Measurements from ENCODE around the gene LNPEP. TPM values are rescaled to one million over a fixed set of nuclear protein-coding genes. Genes with fewer than 3 reads are reported as not detected.

LNPEP gene
- polyA plus RNA-seq, 4 donors: 1.1 to 22.2 (median 4.3) TPM

DNA sequence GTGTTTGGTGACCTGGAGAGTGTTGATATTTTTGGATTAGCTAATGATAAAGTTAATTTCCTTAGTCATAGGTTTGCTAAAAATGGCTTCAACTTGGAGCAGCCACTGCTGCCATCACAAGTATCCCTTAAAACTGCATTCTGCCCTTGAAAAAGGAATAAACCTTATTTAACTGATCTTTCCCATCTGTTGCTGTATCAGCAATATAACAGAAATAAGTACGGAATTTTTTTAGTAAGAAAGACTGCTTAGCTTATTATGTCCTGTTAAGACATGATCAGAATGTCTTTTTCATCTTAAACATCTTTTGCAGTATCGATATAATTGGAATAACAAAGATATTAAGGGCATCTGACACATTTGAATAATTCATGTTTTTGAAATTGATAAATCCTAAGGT is 75.7 kb downstream of the LNPEP start:
- FAIRE-seq: no peak
- DNase-seq: no peak
- no peaks in the 10 kb centered on the region for H3K27me3 ChIP-seq (ENCODE audit: control insufficient read depth in 3 of 3, insufficient read depth in 3 of 3, low read length in 3 of 3)
- H3K4me3 ChIP-seq (ENCODE audit: low read depth in 1 of 3, low read length in 3 of 3): no peak overlapping the region
- H3K27ac ChIP-seq (ENCODE audit: low read depth in 1 of 3, low read length in 2 of 3): no peak overlapping the region
- peaks cover 0 to 3% (median 0%) of the 10 kb centered on the region in 3 donors for H3K4me1 ChIP-seq (ENCODE audit: control insufficient read depth in 3 of 3, insufficient read depth in 2 of 3, low read depth in 1 of 3, low read length in 2 of 3)
- no peaks in the 10 kb centered on the region for H3K9me3 ChIP-seq (ENCODE audit: control insufficient read depth in 2 of 2, insufficient read depth in 1 of 2, low read depth in 1 of 2, low read length in 1 of 2)
- 91 to 95% (median 95%) methylated on average over 2 of the region's 2 CpGs for WGBS, 3 donors
- peaks cover 3 to 11% (median 7%) of the 10 kb centered on the region in 3 donors for H3K36me3 ChIP-seq (ENCODE audit: control insufficient read depth in 3 of 3, insufficient read depth in 2 of 3, low read depth in 1 of 3, low read length in 3 of 3)

DNA sequence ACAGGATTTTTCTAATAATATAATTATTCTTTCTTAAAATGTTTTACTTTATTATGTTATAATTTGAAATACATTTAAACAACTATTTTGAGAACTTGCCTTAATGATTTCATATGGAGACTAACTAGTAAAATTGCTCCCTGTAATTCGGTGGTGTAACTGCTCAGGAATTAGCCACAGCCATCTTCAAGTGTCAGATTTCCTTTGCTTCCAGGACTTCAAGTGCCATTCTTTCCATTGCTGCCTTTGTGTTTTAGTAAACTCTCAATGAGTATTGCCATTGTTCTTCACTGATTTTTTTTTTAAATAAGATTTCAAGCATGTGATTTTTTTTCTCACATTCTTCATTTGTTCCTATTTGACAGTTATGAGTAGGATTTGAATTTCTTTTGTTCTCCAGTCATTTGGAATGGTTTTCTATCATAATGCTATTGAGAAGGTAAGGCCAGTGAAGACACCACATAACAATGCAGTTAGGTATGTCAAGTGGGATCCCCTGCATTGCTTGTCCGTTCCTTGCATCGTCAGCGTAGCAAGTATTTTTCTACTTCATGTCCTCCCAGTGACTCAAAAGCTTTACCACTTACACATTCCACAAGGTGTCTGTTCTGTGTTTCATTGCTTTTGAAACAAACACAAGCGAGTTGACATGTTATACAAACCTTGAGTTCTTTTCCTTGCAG is 83.7 kb downstream of the LNPEP start:
- H3K36me3 ChIP-seq (ENCODE audit: control insufficient read depth in 3 of 3, insufficient read depth in 2 of 3, low read depth in 1 of 3, low read length in 3 of 3): peaks cover 12 to 15% (median 13%) of the 10 kb centered on the region in 3 donors
- FAIRE-seq: no peak
- no peak for DNase-seq

DNA sequence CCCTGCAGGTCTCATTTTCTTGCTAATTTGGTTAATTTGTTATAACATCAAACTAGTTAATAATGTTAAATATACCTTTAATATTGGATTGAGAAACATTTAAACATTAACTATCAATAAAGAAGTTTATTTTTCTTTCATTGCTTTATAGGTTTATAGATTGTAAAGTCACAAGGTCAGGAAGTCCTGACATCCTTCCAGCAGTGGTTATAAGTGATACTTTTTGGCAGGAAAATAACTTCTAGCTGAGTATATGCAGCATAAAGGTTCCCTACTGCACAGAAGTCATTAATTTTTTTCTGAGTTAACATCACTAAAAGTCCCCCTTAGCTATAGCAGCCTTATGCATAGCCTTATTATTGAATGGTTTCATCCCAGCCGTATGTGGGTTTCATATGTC is 85.5 kb downstream of the LNPEP start:
- DNase-seq (no peak), FAIRE-seq (no peak)
- Histone ChIP-seq H3K4me3 (ENCODE audit: low read depth in 1 of 3, low read length in 3 of 3) (no peak overlapping the region), H3K27me3 (ENCODE audit: control insufficient read depth in 3 of 3, insufficient read depth in 3 of 3, low read length in 3 of 3) (no peaks in the 10 kb centered on the region), H3K27ac (ENCODE audit: low read depth in 1 of 3, low read length in 2 of 3) (no peak overlapping the region), H3K9me3 (ENCODE audit: control insufficient read depth in 2 of 2, insufficient read depth in 1 of 2, low read depth in 1 of 2, low read length in 1 of 2) (no peaks in the 10 kb centered on the region), H3K4me1 (ENCODE audit: control insufficient read depth in 3 of 3, insufficient read depth in 2 of 3, low read depth in 1 of 3, low read length in 2 of 3) (no peaks in the 10 kb centered on the region), H3K36me3 (ENCODE audit: control insufficient read depth in 3 of 3, insufficient read depth in 2 of 3, low read depth in 1 of 3, low read length in 3 of 3) (peaks cover 11 to 15% (median 14%) of the 10 kb centered on the region in 3 donors)
- 62 to 82% (median 65%) methylated on average over 1 of the region's 1 CpG for WGBS, 3 donors

More for the DNA sequence above, 83.7 kb downstream of the LNPEP start:
- no peaks in the 10 kb centered on the region for H3K4me1 ChIP-seq (ENCODE audit: control insufficient read depth in 3 of 3, insufficient read depth in 2 of 3, low read depth in 1 of 3, low read length in 2 of 3)
- H3K27me3 ChIP-seq (ENCODE audit: control insufficient read depth in 3 of 3, insufficient read depth in 3 of 3, low read length in 3 of 3): no peaks in the 10 kb centered on the region
- 88 to 97% (median 97%) methylated on average over 5 of the region's 5 CpGs for WGBS, 3 donors
- H3K27ac ChIP-seq (ENCODE audit: low read depth in 1 of 3, low read length in 2 of 3): no peak overlapping the region
- no peaks in the 10 kb centered on the region for H3K9me3 ChIP-seq (ENCODE audit: control insufficient read depth in 2 of 2, insufficient read depth in 1 of 2, low read depth in 1 of 2, low read length in 1 of 2)
- H3K4me3 ChIP-seq (ENCODE audit: low read depth in 1 of 3, low read length in 3 of 3): no peak overlapping the region

DNA sequence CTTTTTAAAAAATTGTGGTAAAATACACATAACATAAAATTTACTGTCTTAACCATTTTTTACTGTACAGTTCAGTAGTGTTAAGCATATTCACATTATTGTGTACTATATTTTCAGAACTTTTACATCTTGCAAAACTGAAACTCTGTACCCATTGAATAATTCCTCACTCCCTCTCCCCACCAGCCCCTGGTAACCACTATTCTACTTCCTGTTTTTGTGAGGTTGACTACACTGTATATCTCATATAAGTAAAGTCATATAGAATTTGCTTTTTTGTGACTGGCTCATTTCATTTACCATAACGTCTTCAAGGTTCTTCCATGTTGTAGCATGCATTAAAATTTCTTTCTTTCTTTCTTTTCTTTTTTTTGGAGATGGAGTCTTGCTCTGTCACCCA is 87.0 kb downstream of the LNPEP start:
- no peak for FAIRE-seq
- no peaks in the 10 kb centered on the region for H3K9me3 ChIP-seq (ENCODE audit: control insufficient read depth in 2 of 2, insufficient read depth in 1 of 2, low read depth in 1 of 2, low read length in 1 of 2)
- peaks cover 17 to 25% (median 18%) of the 10 kb centered on the region in 3 donors for H3K36me3 ChIP-seq (ENCODE audit: control insufficient read depth in 3 of 3, insufficient read depth in 2 of 3, low read depth in 1 of 3, low read length in 3 of 3)
- 73 to 87% (median 81%) methylated on average over 1 of the region's 1 CpG for WGBS, 3 donors
- H3K4me3 ChIP-seq (ENCODE audit: low read depth in 1 of 3, low read length in 3 of 3): no peak overlapping the region
- no peak overlapping the region for H3K27ac ChIP-seq (ENCODE audit: low read depth in 1 of 3, low read length in 2 of 3)
- no peaks in the 10 kb centered on the region for H3K27me3 ChIP-seq (ENCODE audit: control insufficient read depth in 3 of 3, insufficient read depth in 3 of 3, low read length in 3 of 3)
- H3K4me1 ChIP-seq (ENCODE audit: control insufficient read depth in 3 of 3, insufficient read depth in 2 of 3, low read depth in 1 of 3, low read length in 2 of 3): no peaks in the 10 kb centered on the region
- DNase-seq: no peak

DNA sequence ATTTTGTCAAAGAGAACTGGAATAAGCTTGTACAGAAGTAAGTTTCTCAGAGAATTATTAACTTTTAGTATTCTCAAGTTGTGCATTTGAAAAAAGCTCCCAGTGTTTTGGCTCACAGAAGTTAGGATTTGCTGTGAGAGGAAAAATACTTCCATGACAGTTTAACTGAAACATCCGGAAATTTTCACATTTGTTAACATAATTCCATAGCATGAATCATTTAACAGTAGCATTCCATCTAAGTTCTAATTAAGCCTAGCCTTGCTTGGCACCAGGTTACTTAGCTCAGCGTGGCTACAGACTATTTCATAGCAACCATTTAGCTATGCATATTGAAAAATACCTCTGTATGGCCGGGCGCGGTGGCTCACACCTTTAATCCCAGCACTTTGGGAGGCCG is 90.8 kb downstream of the LNPEP start:
- DNase-seq (no peak), FAIRE-seq (no peak)
- Histone ChIP-seq H3K27me3 (ENCODE audit: control insufficient read depth in 3 of 3, insufficient read depth in 3 of 3, low read length in 3 of 3) (no peaks in the 10 kb centered on the region), H3K9me3 (ENCODE audit: control insufficient read depth in 2 of 2, insufficient read depth in 1 of 2, low read depth in 1 of 2, low read length in 1 of 2) (no peaks in the 10 kb centered on the region), H3K4me3 (ENCODE audit: low read depth in 1 of 3, low read length in 3 of 3) (no peak overlapping the region), H3K27ac (ENCODE audit: low read depth in 1 of 3, low read length in 2 of 3) (no peak overlapping the region), H3K36me3 (ENCODE audit: control insufficient read depth in 3 of 3, insufficient read depth in 2 of 3, low read depth in 1 of 3, low read length in 3 of 3) (peaks cover 19 to 33% (median 22%) of the 10 kb centered on the region in 3 donors), H3K4me1 (ENCODE audit: control insufficient read depth in 3 of 3, insufficient read depth in 2 of 3, low read depth in 1 of 3, low read length in 2 of 3) (no peaks in the 10 kb centered on the region)
- 91 to 98% (median 96%) methylated on average over 6 of the region's 6 CpGs for WGBS, 3 donors

DNA sequence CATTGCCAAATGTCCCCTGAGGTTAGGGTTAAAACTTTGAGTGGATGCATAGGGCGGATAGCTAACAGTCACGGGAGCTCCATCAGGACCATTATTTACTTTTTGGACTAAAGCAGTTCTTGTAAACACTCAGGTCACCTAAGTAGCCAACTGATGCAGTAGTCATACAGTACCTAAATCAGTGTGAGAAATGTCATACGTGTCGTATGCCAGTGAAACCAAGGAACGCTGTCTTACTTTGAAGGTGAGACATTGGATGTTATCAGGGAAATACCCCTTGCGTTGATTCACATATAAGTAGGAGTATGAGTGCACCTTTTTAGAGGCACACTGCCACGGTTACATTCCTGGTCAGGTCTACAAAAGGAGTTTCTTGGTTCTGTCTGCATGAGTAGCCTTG is 101.9 kb downstream of the LNPEP start:
- H3K9me3 ChIP-seq (ENCODE audit: control insufficient read depth in 2 of 2, insufficient read depth in 1 of 2, low read depth in 1 of 2, low read length in 1 of 2): no peaks in the 10 kb centered on the region
- no peak for FAIRE-seq
- WGBS, 3 donors: 75 to 89% (median 76%) methylated on average over 7 of the region's 7 CpGs
- no peak for DNase-seq
- H3K27ac ChIP-seq (ENCODE audit: low read depth in 1 of 3, low read length in 2 of 3): no peak overlapping the region
- no peaks in the 10 kb centered on the region for H3K27me3 ChIP-seq (ENCODE audit: control insufficient read depth in 3 of 3, insufficient read depth in 3 of 3, low read length in 3 of 3)
- H3K4me3 ChIP-seq (ENCODE audit: low read depth in 1 of 3, low read length in 3 of 3): no peak overlapping the region
- H3K36me3 ChIP-seq (ENCODE audit: control insufficient read depth in 3 of 3, insufficient read depth in 2 of 3, low read depth in 1 of 3, low read length in 3 of 3): no peaks in the 10 kb centered on the region
- peaks cover 0 to 8% (median under 1%) of the 10 kb centered on the region in 3 donors for H3K4me1 ChIP-seq (ENCODE audit: control insufficient read depth in 3 of 3, insufficient read depth in 2 of 3, low read depth in 1 of 3, low read length in 2 of 3)

DNA sequence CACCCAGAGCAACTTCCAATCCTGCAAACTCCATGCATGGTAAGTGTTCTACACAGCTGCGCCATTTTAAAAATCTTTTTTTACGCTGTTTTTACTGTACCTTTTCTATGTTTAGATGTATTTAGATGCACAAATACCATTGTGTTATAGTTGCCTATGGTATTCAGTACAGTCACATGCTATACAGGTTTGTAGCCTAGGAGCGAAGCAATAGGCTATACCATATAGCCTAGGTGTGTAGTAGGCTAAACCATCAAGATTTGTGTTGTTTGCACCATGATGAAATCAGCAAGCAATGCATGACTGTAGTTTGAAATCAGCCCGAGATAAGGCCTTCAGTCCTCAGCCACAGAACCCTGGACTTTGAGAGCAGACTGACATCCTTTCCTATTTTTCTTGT is 105.4 kb downstream of the LNPEP start:
- H3K4me3 ChIP-seq (ENCODE audit: low read depth in 1 of 3, low read length in 3 of 3): no peak overlapping the region
- no peaks in the 10 kb centered on the region for H3K9me3 ChIP-seq (ENCODE audit: control insufficient read depth in 2 of 2, insufficient read depth in 1 of 2, low read depth in 1 of 2, low read length in 1 of 2)
- H3K36me3 ChIP-seq (ENCODE audit: control insufficient read depth in 3 of 3, insufficient read depth in 2 of 3, low read depth in 1 of 3, low read length in 3 of 3): no peaks in the 10 kb centered on the region
- FAIRE-seq (no peak), DNase-seq (peak in 1 of 2 donors; percentile 24)
- WGBS, 3 donors: 92 to 96% (median 95%) methylated on average over 4 of the region's 4 CpGs
- H3K4me1 ChIP-seq (ENCODE audit: control insufficient read depth in 3 of 3, insufficient read depth in 2 of 3, low read depth in 1 of 3, low read length in 2 of 3): peaks cover 0 to 8% (median 5%) of the 10 kb centered on the region in 3 donors
- no peaks in the 10 kb centered on the region for H3K27me3 ChIP-seq (ENCODE audit: control insufficient read depth in 3 of 3, insufficient read depth in 3 of 3, low read length in 3 of 3)
- H3K27ac ChIP-seq (ENCODE audit: low read depth in 1 of 3, low read length in 2 of 3): no peak overlapping the region

DNA sequence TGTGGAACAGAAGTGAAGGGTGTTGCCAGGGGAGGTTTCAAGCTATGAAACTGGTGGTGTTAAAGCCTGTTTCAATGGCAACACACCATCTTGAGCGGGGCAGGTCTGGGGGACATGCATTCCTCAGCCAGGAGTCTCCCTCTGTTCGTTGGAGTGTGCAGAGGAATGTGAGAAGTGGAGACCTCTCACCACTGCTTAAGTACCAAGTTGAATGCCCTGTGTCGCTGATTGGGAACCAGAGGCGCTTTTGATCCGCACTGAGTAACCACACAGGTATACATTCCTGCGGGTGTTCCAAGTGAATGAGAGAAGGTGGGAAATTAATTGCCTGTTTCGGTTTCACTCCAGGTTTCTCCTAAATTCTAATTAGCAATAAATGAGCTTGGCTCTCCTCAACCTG is 107.1 kb downstream of the LNPEP start:
- Histone ChIP-seq H3K4me3 (ENCODE audit: low read depth in 1 of 3, low read length in 3 of 3) (no peak overlapping the region), H3K27ac (ENCODE audit: low read depth in 1 of 3, low read length in 2 of 3) (no peak overlapping the region), H3K36me3 (ENCODE audit: control insufficient read depth in 3 of 3, insufficient read depth in 2 of 3, low read depth in 1 of 3, low read length in 3 of 3) (no peaks in the 10 kb centered on the region), H3K4me1 (ENCODE audit: control insufficient read depth in 3 of 3, insufficient read depth in 2 of 3, low read depth in 1 of 3, low read length in 2 of 3) (peaks cover 0 to 8% (median 5%) of the 10 kb centered on the region in 3 donors), H3K27me3 (ENCODE audit: control insufficient read depth in 3 of 3, insufficient read depth in 3 of 3, low read length in 3 of 3) (no peaks in the 10 kb centered on the region), H3K9me3 (ENCODE audit: control insufficient read depth in 2 of 2, insufficient read depth in 1 of 2, low read depth in 1 of 2, low read length in 1 of 2) (no peaks in the 10 kb centered on the region)
- DNase-seq: peak; percentile 10
- no peak for FAIRE-seq
- WGBS, 3 donors: 53 to 74% (median 56%) methylated on average over 7 of the region's 7 CpGs

DNA sequence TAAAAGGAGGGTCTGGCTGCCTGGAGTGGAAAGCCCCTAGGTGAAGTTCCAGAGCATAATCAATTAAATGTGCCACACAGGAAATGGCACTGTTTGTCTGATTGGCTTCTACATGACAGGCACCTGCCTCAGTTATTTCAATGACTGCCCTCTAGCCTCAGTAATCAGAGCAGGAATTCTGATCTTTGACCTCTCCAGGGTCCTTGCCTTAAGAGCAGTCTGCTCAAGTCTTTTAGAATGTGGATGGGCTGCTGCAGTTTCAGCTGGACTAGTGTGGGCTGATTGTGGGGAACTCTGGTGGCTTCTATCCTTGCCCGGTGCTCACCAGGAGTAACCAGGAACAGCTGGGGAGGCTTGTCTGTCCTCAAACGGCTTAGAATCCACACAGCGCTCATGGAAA is 107.6 kb downstream of the LNPEP start:
- H3K27ac ChIP-seq (ENCODE audit: low read depth in 1 of 3, low read length in 2 of 3): no peak overlapping the region
- DNase-seq (peak; percentile 4 to 11), FAIRE-seq (no peak)
- H3K4me1 ChIP-seq (ENCODE audit: control insufficient read depth in 3 of 3, insufficient read depth in 2 of 3, low read depth in 1 of 3, low read length in 2 of 3): peaks cover 0 to 7% (median 5%) of the 10 kb centered on the region in 3 donors
- no peaks in the 10 kb centered on the region for H3K9me3 ChIP-seq (ENCODE audit: control insufficient read depth in 2 of 2, insufficient read depth in 1 of 2, low read depth in 1 of 2, low read length in 1 of 2)
- no peak overlapping the region for H3K4me3 ChIP-seq (ENCODE audit: low read depth in 1 of 3, low read length in 3 of 3)
- no peaks in the 10 kb centered on the region for H3K27me3 ChIP-seq (ENCODE audit: control insufficient read depth in 3 of 3, insufficient read depth in 3 of 3, low read length in 3 of 3)
- 55 to 74% (median 70%) methylated on average over 3 of the region's 3 CpGs for WGBS, 3 donors
- no peaks in the 10 kb centered on the region for H3K36me3 ChIP-seq (ENCODE audit: control insufficient read depth in 3 of 3, insufficient read depth in 2 of 3, low read depth in 1 of 3, low read length in 3 of 3)

All from small intestine (tissue), 7 donors.